ENCODE results near the gene FSIP1.

Gene FSIP1

DNA sequence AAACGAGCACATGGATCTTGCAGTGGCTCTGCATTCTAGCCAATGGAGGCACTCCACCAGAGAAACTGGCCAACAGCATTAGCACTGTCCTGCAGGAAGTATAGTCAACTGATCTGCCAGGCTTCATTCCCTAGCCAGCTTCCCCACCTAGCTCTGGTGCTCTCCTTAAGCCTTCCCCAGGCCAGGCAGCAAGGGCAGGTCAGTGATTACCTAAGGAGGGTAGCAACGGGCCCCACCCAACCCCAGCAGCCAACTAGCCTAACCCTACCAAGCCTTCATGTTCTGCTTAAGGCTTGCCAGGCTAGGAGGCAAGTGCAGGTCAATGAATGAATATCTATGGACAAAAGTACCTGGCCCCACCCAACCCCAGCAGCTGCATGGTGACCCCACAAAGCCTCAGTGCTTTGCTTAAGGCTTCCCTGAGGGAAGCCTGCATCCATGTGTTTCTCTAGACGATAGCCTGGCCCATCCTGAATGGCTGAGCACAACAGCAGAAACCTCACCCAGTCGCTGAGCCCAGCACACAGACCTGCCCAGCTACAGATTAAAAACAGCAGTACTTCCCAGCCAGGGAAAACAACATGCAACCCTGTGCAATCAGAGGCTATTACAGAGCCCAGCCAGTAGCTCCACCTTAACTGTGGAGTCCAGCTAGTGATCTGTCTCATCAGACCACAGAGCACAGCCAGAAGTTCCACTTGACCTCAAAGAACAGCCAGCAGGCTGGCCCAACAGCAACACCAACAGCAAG is 173.3 kb downstream of the FSIP1 start:
- DNase-seq, result no peak

DNA sequence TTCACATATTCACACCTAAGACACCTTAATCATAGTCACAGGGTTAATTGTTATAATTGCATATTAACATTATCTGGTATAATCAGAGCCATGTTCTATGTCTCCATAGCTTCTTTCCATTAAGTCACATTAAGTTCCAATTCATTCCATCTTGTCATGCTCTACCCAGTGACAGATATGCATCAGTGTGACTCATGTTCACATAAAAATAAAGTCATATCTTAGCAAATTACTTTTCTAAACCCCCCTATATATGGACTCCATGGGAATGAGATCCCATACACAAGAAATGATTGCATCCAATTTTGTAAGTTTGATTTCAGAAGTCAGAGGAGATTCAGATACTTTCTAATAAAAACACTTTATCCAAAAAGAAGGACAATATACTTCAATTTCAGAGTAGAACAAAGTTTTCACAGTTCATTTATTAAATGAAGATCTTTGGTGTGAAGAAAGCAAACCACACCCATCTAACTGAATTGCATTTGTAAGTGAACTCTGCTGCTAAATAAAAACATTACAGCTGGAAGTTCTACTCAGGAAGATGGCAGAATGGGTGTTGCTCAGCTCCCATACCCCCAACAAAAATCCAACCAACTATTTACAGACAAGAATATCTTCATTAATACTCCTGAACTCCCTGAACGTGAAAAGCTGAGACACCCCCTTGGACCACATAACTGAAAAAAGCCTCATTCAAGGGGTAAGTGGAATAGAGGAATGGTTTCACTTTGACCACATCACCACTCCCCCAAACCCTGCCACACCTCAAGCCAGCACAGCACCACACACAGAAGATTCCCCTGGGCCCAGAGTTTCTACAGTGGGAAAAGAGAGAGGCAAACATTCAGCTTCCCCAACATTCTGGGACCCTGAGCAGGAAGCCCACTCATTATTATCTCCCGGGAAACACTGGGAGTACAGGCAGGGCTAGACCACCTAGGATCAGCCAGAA is 174.2 kb downstream of the FSIP1 start:
- DNase-seq, result no peak

DNA sequence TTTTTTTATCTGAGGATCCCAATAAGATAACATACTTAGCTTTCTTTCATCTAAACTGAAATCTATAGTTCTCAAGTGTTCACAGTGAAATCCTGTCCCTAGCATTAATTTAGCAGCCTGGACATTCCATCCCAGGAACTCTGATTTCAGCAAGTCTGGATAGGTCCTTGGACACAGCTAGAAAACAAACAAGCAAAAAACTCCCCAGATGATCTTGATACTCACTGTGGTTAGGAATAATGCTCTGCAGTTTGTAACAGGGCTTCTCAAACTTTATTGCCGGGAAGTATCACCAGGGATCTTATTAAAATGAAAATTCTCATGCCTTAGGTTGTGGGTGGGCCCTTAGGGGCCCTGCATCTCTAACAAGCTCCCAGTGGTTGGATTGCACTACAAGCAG is 177.5 kb downstream of the FSIP1 start:
- no peak for DNase-seq

DNA sequence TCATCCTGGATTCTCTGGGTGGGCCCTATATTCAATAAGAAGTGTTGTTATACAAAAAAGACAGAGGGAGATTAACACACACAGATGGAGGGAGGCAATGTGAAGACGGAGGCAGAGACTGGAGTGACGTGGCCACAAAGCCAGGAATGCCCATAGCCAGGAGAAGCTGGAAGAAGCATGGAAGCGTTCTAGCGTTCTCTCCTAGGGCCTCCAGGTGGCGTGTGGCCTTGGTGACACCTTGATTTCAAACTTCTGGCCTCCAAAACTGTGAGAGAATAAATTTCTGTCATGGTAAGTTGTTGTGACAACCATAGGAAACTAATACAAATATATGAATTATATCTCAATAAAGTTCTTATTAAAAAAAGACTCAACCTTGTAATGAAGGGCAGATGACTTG is 180.5 kb downstream of the FSIP1 start:
- no peak for DNase-seq

DNA sequence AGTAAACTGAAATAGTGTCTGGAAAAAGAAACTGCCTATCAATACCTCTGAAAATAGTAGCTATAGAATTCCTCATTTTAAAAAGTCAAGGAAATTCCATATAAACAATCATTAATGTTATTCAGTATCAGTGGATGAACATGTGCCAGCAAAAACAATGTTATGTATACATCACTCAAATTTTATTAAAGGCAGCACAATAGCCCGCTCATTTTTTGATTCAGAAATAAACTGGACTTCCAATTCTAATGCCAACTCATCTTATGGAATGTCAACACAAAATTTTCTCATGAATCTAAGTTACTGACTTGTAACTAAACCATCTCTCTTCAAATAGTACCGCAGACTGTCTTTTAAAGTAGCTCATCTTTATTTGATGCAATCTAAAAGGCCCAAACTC is 182.8 kb downstream of the FSIP1 start:
- DNase-seq, result no peak

DNA sequence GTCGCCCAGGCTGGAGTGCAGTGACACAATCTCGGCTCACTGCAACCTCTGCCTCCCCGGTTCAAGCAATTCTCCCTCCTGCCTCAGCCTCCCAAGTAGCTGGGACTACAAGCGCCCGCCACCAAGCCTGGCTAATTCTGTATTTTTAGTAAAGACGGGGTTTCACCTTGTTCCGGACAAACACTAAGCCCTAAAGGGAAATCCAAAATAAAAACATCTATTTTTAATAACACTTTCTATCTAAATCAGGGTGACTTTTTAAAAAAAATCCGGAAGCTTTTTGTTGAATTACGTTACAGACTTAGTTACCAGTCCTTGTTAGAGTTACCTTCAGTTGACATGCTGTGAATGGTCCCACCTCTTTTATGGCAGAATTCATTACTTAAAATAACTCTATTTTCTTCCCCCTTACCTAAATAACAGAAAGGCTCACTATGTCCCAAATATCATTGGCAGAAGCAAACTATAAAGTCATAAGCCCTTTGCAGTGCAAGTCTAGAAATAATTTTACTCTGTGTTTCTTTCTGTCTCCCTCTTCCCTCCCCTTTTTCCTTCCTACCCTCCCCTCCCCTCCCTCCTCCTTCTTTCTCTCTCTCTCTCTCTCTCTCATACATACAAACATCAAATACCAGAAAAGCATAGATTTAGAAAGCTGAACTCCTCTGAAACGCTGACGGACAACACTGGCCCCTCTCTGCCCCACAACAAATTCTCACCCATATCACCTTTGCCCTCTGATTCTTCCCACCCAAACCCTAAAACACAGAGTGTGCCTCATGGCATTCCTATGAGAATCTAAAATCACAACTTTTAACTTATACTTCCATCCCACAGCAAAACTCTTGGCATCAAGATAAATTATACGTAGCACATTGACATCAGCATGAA is 183.4 kb downstream of the FSIP1 start:
- no peak for DNase-seq

DNA sequence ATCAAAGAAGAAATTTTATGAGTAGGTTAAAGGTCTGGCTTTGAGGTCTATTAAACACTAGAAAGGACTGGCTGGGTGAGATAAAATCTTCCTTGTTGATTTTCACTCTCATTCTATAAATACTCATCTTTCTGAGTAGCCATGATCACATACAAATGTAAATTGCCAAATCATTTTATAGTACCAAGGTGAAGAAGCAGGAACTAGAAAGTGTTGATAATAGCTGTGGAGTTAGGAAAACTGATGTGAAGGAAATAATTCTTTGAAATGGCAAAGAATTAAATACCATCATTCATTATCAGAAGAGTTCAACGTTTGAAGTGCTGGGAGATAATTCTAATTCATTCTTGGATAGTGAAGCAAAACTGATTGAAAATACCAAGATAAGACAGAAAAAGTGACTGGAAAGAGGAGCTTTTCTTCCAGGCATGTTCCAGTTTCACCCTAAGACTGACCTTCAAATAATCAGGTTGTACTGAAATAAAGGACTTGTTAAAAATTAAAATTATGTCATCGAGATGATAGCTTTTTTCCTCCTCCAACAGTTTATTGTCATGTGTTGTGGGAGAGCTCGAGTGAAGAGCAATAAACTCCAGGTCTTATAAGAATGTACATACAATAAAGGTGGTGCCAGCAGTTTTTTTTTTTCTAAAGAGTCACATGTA is 184.3 kb downstream of the FSIP1 start:
- no peak for DNase-seq

DNA sequence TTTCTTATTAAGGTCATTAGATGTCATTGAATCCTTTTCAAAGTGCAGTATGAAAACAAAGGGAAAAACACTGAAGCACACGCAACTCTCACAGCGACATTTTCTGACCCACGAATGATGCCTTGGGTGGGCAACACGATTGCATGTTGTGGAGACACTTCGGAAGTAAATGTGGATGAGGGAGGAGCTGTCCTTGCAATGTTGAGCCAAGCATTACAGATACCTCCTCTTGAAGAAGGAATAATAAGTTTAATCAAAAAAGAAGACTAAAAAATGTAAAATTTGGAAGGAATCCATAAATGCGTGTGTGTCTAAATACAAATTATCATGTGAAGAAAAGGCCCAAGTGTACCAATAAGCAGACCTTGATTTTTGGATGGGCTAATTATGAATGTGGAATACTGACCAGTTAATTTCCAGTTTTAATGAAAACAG is 184.9 kb downstream of the FSIP1 start:
- DNase-seq, result no peak

DNA sequence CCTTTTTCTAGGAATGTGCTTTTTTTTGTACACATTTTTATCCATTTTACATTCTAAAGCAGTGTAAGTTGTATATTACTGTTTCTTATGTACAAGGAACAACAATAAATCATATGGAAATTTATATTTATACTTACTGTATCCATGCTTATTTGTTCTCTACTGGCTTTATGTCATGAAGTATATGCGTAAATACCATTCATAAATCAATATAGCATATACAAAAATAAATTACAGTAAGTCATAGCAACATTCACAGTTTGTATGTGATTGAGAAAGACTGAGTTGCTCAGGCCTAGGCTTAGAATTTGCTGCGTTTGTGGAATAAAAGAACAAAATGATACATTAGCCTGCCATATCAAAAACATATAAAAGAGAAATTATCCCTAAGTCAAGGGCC is 185.3 kb downstream of the FSIP1 start:
- DNase-seq, result no peak

DNA sequence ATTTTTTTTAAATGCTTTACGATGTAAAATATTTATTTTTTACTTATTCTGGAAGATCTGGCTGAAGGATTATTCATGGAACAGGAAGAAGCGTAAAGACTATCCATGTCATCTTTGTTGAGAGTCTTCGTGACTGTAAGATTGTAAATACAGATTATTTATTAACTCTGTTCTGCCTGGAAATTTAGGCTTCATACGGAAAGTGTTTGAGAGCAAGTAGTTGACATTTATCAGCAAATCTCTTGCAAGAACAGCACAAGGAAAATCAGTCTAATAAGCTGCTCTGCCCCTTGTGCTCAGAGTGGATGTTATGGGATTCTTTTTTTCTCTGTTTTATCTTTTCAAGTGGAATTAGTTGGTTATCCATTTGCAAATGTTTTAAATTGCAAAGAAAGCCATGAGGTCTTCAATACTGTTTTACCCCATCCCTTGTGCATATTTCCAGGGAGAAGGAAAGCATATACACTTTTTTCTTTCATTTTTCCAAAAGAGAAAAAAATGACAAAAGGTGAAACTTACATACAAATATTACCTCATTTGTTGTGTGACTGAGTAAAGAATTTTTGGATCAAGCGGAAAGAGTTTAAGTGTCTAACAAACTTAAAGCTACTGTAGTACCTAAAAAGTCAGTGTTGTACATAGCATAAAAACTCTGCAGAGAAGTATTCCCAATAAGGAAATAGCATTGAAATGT is 186.1 kb downstream of the FSIP1 start:
- no peak for DNase-seq

DNA sequence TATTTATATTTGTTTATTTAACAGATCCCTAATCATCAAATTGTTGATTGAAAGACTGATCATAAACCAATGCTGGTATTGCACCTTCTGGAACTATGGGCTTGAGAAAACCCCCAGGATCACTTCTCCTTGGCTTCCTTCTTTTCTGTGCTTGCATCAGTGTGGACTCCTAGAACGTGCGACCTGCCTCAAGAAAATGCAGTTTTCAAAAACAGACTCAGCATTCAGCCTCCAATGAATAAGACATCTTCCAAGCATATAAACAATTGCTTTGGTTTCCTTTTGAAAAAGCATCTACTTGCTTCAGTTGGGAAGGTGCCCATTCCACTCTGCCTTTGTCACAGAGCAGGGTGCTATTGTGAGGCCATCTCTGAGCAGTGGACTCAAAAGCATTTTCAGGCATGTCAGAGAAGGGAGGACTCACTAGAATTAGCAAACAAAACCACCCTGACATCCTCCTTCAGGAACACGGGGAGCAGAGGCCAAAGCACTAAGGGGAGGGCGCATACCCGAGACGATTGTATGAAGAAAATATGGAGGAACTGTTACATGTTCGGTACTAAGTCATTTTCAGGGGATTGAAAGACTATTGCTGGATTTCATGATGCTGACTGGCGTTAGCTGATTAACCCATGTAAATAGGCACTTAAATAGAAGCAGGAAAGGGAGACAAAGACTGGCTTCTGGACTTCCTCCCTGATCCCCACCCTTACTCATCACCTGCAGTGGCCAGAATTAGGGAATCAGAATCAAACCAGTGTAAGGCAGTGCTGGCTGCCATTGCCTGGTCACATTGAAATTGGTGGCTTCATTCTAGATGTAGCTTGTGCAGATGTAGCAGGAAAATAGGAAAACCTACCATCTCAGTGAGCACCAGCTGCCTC is 187.1 kb downstream of the FSIP1 start:
- no peak for DNase-seq

DNA sequence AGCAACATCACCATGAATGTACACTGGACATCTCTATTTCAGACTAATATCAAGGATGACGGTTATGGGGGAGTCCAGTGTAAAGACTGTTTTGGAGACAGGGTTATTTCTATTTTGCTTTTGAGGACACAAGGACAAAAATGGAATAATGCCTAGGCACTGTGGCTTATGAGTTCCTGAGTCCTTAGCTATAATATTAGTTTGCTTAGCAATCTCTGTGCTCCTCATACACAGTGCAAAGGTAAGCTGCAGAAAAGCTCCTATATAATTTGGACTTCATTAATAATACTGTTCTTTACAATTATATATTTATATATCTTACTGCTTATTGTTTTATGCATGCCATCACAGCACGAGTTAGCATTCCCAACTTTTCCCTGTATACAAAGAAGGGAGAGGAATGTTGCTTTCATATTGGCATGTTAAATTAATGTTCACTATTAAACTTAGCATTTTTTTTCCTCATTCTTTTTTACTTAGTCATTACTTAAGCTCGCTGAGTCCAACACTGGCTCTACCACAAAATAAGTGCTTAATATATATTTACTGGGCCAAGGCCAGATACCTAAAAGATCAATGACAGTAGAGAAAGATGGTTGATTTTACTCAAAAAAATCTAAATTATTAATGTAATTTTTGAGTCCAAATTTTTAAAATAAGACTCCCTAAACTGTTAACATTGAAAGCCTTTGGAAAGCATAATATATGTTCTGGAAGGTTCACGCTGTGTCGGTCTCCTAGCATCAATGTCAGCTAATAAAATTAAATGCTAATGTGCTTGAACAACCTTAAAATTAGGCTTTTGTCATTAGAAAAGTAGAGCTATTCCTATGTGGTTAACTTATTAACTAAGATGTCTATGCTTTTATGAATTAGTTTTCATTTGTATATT is 187.9 kb downstream of the FSIP1 start:
- DNase-seq, result no peak

DNA sequence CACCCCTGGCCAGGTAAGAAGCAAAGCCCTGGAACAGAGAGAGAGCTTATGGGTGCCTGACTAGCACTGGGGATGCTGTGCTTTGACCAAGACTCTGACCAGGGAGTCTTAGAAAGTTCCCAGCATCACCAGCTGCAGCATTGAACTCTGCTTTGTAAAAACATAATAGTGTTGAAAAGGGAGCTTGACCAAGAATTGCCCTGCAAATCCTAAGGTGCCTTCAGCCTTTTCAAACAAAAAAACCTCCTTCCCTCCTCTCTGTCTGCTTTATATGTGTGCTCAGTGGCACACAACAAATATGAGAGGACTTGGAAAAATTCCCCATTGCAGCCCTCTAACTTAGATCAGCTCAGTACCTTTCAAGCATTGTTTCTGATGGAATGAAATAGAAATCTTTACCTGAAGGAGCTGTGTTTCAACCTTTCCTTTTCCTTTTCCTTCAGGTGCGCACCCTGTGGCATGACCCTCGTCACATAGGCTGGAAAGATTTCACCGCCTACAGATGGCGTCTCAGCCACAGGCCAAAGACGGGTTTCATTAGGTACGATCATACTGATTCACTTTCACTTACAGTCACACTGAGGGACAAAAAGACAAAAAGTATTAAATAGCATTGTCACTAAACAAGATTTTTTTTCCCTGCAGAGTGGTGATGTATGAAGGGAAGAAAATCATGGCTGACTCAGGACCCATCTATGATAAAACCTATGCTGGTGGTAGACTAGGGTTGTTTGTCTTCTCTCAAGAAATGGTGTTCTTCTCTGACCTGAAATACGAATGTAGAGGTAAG is 188.8 kb downstream of the FSIP1 start:
- DNase-seq, result no peak

DNA sequence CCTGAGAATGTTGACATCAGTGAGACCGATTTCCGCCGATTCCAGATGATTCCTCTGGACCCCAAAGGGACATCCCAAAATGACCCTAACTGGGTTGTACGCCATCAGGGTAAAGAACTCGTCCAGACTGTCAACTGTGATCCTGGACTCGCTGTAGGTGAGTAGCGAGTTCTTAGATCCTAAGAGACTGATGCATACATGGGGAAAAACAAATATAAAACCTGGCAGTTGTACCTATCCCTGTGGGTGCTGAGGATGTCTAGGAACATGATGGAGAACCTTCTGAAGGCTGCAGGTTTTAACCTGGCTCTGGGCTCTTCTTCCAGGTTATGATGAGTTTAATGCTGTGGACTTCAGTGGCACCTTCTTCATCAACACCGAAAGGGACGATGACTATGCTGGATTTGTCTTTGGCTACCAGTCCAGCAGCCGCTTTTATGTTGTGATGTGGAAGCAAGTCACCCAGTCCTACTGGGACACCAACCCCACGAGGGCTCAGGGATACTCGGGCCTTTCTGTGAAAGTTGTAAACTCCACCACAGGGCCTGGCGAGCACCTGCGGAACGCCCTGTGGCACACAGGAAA is 189.5 kb downstream of the FSIP1 start:
- no peak for DNase-seq

DNA sequence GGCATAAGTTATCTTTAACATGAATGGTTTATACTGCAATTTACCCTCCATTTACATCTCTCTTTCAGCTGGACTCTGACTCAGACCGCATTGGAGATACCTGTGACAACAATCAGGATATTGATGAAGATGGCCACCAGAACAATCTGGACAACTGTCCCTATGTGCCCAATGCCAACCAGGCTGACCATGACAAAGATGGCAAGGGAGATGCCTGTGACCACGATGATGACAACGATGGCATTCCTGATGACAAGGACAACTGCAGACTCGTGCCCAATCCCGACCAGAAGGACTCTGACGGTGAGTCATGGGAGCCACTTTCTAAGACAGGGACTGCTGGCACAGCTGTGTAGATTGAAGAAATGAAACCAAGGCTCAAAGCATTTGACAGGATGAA is 190.1 kb downstream of the FSIP1 start:
- DNase-seq, result no peak

DNA sequence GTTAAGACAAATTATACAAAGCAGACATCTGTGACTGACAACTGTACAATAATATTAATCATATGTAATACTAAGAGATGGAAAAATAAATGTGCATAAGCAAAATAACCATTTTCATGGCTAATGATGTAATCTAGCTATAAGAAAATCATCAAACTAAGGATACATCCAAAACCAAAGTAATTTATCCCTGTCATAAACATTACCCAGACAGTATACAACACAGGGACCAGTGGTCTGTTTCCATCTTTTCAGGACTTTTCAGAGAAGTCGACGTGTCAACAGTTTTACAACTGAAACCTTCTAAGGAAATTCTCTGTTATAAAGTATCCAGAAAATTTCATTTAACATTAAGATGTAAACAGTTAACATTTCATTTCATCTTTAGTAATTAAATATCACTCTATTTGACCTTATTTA is 190.7 kb downstream of the FSIP1 start:
- no peak for DNase-seq

DNA sequence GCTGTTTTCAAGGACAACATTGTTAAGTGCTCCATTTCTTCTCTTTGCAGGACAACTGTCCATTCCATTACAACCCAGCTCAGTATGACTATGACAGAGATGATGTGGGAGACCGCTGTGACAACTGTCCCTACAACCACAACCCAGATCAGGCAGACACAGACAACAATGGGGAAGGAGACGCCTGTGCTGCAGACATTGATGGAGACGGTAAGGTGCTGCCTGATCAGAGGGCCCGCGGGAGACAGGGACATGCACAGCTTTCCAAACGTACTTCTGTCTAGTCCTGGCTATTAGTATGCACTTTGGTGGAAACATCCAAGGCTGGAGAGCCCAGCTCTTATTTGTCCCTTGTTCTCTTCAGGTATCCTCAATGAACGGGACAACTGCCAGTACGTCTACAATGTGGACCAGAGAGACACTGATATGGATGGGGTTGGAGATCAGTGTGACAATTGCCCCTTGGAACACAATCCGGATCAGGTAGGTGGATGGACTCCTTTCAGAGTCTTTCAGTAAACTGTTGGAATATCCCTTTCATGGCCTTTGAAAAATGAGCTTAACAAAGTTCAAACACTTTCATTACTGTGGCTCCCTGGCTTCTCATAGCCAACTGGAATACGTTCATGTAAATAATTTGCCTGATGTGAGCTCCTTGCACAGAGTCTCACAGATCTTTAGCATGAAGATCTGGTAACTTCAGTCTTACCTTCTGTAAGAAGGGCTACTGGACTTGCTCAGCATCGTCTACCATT is 191.3 kb downstream of the FSIP1 start:
- DNase-seq, result no peak
